H7 (cell line): ENCODE data around the gene ZFYVE26. TPM values are rescaled to one million over a fixed set of nuclear protein-coding genes. Genes with fewer than 3 reads are reported as not detected.

ENCODE experiments used
- DNase-seq: peaks from one replicate; pipeline ENCODE4 v3.0.0; 2012
- H3K27me3 ChIP-seq: 2 replicates; pipeline ENCODE4 v1.6.0; 2011; ENCODE audit warnings: mild to moderate bottlenecking, low read length; ENCODE audit not compliant: control insufficient read depth, insufficient read depth
- H3K36me3 ChIP-seq: replicated peaks from 2 replicates; pipeline ENCODE4 v1.5.1; 2011; ENCODE audit warnings: low read length; ENCODE audit not compliant: control insufficient read depth, insufficient read depth
- H3K4me3 ChIP-seq: 2 replicates; pipeline ENCODE4 v1.5.1; 2011; ENCODE audit warnings: low read depth, mild to moderate bottlenecking, control low read depth, low read length, moderate library complexity; ENCODE audit not compliant: insufficient read depth
- total RNA-seq: library from RNA; depleted of rRNA; stranded (reverse); fragments of >200 nt; shearing (Covaris generic); gene quantifications from 2 replicates; pipeline ENCODE4 v1.2.3, GENCODE V29; 2014

Gene ZFYVE26
- total RNA-seq, 1 experiment from 2014 or later, result 18.8 TPM

DNA sequence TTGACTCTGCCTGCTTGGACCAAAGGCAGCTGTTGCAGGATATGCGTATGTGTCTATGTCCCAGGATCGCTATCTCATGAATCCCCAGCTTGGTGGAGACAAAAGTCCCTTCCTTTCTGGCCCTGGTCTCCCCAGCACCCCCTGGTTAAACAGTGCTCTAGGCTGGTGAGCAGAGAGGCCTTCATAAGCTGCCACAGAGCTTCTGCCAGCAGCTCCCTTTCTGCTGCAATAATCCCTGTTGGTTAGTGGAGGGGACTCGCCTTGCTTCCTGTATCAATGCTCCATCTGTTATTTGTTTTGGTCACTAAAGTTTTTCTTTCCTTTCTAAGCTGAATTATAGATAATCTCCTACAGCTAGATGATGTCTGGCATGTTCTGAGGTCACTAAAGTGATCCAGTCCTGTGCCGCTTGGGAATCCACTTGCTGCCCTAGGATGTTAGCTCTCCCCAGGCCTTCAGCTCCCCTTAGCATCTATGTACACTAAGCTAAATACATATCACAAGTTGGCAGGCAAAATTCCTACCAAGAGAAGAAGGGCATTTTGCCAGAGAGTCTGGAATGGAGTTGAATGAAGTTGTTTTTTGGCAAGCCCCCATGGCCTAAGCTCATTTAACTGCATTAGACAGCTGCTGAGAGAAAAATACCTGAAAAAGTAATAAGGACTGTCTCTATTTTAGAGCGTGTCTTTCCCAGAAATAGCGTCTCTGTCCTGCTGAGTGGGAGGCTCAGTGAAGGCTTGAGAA, 66.9 kb downstream of the ZFYVE26 start:
- Histone ChIP-seq H3K4me3 (no peak overlapping the region), H3K27me3 (no peaks in the 10 kb centered on the region), H3K36me3 (peaks cover 15% of the 10 kb centered on the region)
- no peak for DNase-seq

DNA sequence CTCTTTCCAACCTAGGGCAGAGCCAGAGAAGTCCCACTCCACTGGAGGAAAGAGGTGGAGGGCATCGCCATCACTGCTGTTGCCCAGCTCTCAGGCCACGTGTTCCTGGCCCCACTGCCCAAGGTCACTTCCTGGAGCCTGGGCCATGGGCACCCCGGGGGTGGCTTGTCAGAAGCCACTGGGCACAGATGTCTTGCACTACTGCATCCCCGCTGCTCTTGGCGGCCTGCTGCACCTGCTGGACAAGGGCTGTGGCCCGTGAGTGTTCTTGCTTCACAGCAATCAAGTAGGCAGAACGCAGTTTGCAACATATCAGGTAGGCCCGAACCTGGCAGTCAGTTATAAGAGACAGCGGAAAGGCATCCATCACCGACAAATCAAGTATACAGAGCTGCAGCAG, 68.1 kb downstream of the ZFYVE26 start:
- H3K4me3 ChIP-seq, result no peak overlapping the region
- H3K36me3 ChIP-seq, result peaks cover 12% of the 10 kb centered on the region
- H3K27me3 ChIP-seq, result no peaks in the 10 kb centered on the region
- no peak for DNase-seq

DNA sequence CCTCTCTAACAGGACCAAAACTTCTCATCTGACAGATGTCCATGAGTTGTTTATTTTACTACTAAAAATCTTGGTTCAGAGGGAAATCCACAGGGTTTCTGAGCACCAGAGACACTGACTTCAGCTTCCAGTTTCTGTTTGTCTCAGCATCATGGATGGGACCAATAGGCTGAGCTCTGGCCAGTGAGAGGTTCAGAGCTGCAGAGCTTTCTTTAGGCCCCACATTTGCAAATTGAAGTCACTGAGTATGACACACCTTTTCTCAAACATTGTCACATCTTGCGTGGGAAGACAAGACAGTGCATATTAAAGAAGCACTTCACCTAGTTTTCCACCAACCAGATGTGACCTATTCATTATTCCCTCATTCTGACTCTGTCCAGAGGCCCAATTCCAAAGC, 69.5 kb downstream of the ZFYVE26 start:
- H3K27me3 ChIP-seq, result no peaks in the 10 kb centered on the region
- H3K36me3 ChIP-seq, result peaks cover 10% of the 10 kb centered on the region
- no peak overlapping the region for H3K4me3 ChIP-seq
- DNase-seq, result no peak

DNA sequence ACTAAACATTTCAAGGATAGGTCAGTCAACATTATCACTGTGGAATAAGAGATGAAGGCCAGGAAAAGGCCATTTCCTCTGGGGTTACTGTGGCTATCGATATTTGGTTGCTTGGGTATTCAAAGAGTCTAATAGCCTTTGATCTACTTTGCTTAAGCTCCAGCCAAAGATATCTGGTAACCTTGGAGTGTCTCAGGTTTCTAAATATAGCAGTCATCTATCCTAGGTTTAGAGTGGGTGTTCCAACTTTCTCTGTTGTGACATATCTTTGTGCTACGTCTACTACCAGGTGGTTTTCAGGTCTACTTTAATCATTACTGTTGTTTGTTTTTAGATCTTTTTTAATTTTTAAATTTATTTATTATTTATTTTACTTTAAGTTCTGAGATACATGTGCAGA, 72.3 kb downstream of the ZFYVE26 start:
- Histone ChIP-seq H3K4me3 (no peak overlapping the region), H3K27me3 (no peaks in the 10 kb centered on the region), H3K36me3 (peaks cover 2% of the 10 kb centered on the region; the same call in 1 of the 2 replicates)
- DNase-seq, result no peak

DNA sequence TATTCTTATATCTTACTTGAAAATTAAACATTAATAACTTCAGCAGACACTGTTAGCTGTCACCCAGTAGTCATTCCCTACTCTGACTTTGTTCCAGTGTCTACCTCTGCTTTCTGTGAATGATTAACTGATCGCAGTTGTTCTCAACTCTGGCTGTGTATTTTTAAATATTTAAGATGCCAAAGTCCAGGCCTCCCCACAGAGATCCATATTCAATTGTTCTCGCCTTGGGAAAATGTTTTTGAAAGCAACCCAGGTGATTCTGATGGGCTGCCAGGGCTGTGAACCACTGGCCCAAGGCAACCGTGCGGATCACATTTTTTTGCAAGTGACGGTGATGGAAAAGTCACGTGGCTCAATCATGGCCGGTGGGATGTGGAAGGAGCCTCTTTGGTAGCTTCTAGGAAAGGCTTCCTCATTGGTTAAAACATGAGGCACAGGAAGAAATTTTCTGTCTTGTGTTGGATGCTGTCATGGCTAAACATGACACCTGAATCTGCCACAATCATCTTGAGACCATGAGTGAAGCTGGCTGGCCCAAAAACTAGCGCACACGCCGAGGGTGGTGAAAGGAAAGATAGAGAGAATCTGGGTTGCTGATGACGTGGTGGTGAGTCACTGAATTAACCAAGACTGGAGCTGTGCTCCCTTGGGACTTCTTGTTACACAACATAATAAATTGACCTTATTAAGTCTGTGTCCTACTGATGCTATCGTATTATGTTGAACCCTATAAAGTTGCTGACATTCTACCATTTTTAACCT, 77.5 kb downstream of the ZFYVE26 start:
- Histone ChIP-seq H3K4me3 (no peak overlapping the region), H3K36me3 (no peaks in the 10 kb centered on the region), H3K27me3 (no peaks in the 10 kb centered on the region)
- no peak for DNase-seq

DNA sequence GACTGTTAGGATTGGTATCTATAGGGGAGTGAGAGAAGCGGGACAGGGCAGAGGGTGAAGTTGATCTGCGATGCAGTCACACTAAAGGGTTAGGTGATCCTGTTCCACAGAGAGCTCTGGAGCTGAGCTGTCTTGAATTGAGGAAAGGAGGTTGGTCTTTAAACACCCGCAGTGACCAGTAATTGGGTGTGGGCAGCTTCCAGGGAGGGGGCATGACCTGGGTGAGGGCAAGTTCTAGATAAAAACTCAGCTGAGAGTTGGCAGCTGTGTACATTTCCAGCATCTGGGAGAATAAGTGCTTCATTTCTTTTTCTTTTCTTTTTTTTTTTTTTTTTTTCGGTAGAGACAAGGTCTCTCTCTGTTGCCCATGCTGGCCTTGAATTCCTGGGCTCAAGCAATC, 79.6 kb downstream of the ZFYVE26 start:
- DNase-seq, result no peak
- Histone ChIP-seq H3K4me3 (no peak overlapping the region), H3K27me3 (no peaks in the 10 kb centered on the region), H3K36me3 (no peaks in the 10 kb centered on the region)

DNA sequence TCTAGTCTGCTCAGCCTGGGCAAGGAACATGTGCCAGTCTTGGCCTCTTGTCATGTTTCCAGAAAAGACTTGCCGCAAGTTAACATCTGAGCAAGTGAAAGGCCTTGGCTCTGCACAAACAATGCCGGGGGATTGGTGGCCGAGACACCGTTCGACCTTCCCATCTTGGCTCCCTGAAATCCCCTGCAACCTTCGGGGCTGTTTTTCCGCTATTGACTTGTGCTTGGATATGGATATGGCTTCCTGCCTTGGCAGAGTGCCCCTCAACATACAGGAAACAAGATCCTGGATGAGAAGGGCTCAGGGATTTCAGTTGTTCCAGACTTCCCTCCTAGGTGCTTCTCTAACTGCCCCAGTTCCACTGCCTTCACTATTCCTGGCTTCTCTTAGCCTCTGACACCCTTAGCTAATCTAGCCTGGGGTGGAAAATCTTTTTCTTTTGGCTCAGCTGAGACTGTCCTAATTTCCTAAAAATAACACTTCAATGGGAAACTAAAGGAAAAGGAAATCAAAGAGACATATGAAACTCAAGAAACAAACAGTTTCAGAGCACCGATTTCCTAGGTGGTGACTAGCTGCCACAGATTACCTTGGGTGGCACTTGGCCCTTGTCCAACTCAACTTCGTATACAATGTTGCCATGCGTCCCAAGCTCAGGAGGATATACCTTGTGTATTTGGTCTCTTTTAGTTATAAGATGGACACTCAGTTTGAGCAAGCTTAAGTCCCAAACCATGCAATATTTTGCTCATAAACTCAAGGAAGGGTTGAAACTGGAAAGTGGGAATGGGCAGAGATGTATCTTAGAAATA, 80.8 kb downstream of the ZFYVE26 start:
- no peak overlapping the region for H3K4me3 ChIP-seq
- no peaks in the 10 kb centered on the region for H3K27me3 ChIP-seq
- no peak for DNase-seq
- H3K36me3 ChIP-seq, result no peaks in the 10 kb centered on the region

DNA sequence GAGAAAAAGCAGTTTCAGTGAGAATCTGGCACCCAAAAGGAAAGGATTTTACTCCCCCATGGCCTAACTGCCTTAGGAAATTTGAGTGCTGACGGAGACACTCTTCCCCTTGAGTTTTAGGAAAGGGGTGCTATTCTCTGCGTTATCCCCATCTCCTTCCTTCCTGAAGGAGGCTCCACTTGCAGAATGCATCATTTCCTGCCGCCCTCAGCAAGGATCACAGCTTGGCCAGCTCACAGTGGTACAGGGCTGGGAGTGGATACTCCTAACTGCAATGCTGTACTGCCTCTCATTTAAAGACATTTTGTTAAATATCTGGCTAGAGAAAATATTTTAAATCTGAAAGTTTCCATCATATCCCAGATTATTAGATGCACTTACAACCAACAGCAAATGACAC, 81.7 kb downstream of the ZFYVE26 start:
- peak; percentile 50 for DNase-seq

DNA sequence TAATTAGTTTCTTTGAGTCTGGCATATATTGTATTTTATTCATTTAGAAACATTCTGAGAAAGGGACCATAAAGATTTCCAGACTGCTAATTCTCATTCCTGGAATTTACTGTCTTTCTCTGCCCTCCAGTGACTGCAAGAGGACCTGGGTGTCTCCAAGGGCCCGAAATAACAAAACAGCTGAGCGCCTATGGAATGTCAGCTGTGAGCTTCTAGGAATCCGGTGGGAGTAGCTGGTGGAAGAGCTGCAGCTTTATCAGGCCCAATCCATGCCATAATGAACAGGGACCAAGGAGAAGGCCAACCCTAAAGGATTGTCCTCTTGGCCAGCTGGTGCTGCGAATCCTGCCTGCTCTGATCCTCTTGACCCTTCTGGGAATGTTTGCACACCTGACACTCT, 82.8 kb downstream of the ZFYVE26 start:
- Histone ChIP-seq H3K4me3 (no peak overlapping the region), H3K27me3 (no peaks in the 10 kb centered on the region), H3K36me3 (no peaks in the 10 kb centered on the region)
- no peak for DNase-seq

More for the DNA sequence above, 81.7 kb downstream of the ZFYVE26 start:
- no peaks in the 10 kb centered on the region for H3K36me3 ChIP-seq
- H3K4me3 ChIP-seq, result no peak overlapping the region
- H3K27me3 ChIP-seq, result no peaks in the 10 kb centered on the region

DNA sequence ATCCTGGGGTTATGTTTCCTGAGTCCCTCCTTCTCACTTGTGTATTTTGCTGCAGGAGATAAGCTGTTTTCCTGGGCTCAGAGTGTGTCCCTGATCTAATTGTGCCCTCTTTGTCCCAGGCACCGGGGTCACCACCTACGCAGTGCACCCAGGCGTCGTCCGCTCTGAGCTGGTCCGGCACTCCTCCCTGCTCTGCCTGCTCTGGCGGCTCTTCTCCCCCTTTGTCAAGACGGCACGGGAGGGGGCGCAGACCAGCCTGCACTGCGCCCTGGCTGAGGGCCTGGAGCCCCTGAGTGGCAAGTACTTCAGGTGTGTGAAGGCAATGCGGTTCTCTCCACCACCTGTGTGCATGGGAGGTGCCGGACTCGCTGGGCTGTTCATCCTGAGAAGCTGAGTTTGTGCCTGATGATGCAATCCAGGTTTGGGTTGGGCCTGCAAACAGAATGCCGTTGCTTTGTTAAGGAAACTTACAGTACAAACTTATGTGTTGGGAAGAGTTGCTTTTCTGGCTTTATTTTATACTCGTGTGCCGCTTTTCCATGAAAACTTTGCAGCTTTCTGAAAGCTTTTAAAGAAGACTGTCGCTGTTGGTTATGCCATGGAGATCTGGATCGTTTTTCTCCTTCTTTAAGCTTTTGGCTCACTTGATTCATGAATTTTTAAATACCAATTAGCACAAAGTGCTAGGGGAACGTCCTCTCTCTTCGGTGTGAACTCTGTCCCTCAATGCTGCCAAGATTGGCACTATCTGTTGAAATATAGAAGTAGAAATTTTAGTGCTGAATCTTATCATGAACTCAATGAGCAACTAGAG, 87.1 kb downstream of the ZFYVE26 start:
- H3K27me3 ChIP-seq, result no peaks in the 10 kb centered on the region
- peak; percentile 80 for DNase-seq
- H3K4me3 ChIP-seq, result no peak overlapping the region
- H3K36me3 ChIP-seq, result no peaks in the 10 kb centered on the region

DNA sequence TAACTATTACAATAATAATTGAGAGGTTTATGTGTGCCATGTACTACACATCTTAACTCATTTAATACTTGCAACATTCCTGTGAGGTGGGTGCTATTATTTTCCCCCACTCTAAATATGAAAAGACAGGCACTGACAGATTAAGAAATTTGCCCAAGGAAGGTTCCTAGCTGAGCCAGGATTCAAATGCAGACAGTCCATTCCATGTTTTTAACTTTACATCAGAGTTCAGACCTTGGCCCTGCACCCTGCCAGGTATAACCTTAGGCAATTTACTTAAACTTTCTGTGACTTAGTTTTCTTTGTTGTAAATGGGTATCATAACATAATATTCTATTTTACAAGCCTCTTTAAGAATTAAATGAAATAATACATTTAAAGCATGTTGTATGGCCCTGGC, 88.1 kb downstream of the ZFYVE26 start:
- no peak for DNase-seq
- Histone ChIP-seq H3K4me3 (no peak overlapping the region), H3K36me3 (no peaks in the 10 kb centered on the region), H3K27me3 (no peaks in the 10 kb centered on the region)

DNA sequence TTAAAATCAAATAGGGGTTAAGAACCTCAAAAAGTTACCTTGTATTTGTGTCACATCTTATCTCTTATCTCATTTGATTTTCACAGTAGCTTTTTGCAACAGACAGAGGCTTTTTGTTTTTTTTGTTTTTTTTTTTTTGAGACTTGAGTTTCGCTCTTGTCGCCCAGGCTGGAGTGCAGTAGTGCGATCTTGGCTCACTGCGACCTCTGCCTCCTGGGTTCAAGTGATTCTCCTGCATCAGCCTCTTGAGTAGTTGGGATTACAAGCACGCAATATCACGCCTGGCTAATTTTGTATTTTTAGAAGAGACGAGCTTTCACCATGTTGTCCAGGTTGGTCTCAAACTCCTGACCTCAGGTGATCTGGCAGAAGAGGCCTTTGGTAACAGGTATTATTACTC, 89.0 kb downstream of the ZFYVE26 start:
- DNase-seq, result no peak

DNA sequence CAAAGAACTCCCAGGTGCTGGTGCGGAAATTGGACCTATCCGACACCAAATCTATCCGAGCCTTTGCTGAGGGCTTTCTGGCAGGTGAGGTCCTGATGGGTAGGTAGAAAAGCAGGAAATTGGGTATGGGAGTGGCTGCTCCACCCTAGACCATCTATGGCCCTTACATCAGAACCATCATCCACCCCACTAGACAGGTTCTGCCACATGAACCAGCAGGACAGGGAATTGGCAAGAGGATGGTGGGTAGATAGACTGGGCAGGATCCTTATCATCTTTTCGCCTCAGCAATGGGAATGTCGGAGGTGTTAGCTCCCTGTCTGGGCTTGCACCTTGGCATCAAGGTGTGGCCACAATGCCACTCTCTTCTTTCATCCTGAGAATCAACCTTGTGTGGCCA, 91.2 kb downstream of the ZFYVE26 start:
- no peak overlapping the region for H3K4me3 ChIP-seq
- DNase-seq, result no peak
- H3K27me3 ChIP-seq, result no peaks in the 10 kb centered on the region
- H3K36me3 ChIP-seq, result no peaks in the 10 kb centered on the region

More for the DNA sequence above, 89.0 kb downstream of the ZFYVE26 start:
- H3K36me3 ChIP-seq, result no peaks in the 10 kb centered on the region
- H3K27me3 ChIP-seq, result no peaks in the 10 kb centered on the region
- H3K4me3 ChIP-seq, result no peak overlapping the region

DNA sequence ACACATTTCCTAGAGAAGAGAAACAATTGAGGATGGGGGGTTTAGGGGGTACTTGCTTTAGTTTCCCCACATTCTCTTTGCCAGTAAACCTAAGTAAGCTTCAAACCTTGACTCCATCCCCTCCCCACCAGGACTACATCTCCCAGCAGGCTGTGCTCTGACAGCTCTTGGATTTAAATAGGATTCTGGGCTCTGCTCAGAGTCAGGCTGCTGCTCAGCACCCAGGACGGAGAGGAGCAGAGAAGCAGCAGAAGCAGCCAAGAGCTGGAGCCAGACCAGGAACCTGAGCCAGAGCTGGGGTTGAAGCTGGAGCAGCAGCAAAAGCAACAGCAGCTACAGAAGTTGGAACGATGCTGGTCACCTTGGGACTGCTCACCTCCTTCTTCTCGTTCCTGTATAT, 94.1 kb downstream of the ZFYVE26 start:
- peak; percentile 53 for DNase-seq
- no peak overlapping the region for H3K4me3 ChIP-seq
- H3K27me3 ChIP-seq, result no peaks in the 10 kb centered on the region
- no peaks in the 10 kb centered on the region for H3K36me3 ChIP-seq
